ENCODE results near the gene VWA2.

- TF ChIP-seq CTCF (IDR thresholded peaks at IDR 0.05) (no peak), POLR2A (IDR thresholded peaks at IDR 0.05) (no peak)
These were observed 52.0 kb downstream of the VWA2 start for GRCh38 chr10:114291076-114291475.
